ENCODE measurements around the gene KBTBD8. TPM values are rescaled to one million over a fixed set of nuclear protein-coding genes. Genes with fewer than 3 reads are reported as not detected.

The KBTBD8 gene
- total and polyA plus RNA-seq, 4 donors, result 0.10 to 3.1 (median 1.5) TPM

GRCh38 chr3:67001086-67001861 is 3.2 kb downstream of the KBTBD8 start:
- Histone ChIP-seq H3K9me3 (ENCODE audit: control insufficient read depth, low read length) (no peaks in the 10 kb centered on the region), H3K27ac (ENCODE audit: low read depth in 1 of 2, low read length in 2 of 2) (no peak overlapping the region), H3K36me3 (ENCODE audit: control insufficient read depth in 1 of 2, insufficient read depth in 2 of 2, low read length in 1 of 2) (no peaks in the 10 kb centered on the region), H3K4me3 (ENCODE audit: low read length in 2 of 2) (no peak overlapping the region), H3K4me1 (ENCODE audit: control insufficient read depth in 1 of 2, insufficient read depth in 2 of 2, low read length in 2 of 2) (no peaks in the 10 kb centered on the region), H3K27me3 (ENCODE audit: control insufficient read depth in 1 of 2, insufficient read depth in 2 of 2, low read length in 1 of 2) (no peaks in the 10 kb centered on the region)
- 95% methylated on average over 8 of the region's 8 CpGs for WGBS, 2 donors
- ATAC-seq (ENCODE audit: low FRiP score) (no peak), DNase-seq (no peak)
- intact Hi-C loops (cut with DNase I), result no loop called here

GRCh38 chr3:67005974-67006373 is 7.9 kb downstream of the KBTBD8 start:
- H3K27ac ChIP-seq (ENCODE audit: low read depth in 1 of 2, low read length in 2 of 2), result no peak overlapping the region
- 81 to 85% methylated on average over 1 of the region's 1 CpG for WGBS, 2 donors

GRCh38 chr3:67006460-67006859 is 8.4 kb downstream of the KBTBD8 start:
- H3K4me3 ChIP-seq (ENCODE audit: low read length in 2 of 2), result no peak overlapping the region
- H3K27ac ChIP-seq (ENCODE audit: low read depth in 1 of 2, low read length in 2 of 2), result no peak overlapping the region
- no peaks in the 10 kb centered on the region for H3K9me3 ChIP-seq (ENCODE audit: control insufficient read depth, low read length)
- intact Hi-C loops (cut with DNase I), result no loop called here
- WGBS, 2 donors, result 28 to 37% methylated on average over 5 of the region's 5 CpGs
- no peaks in the 10 kb centered on the region for H3K4me1 ChIP-seq (ENCODE audit: control insufficient read depth in 1 of 2, insufficient read depth in 2 of 2, low read length in 2 of 2)
- H3K36me3 ChIP-seq (ENCODE audit: control insufficient read depth in 1 of 2, insufficient read depth in 2 of 2, low read length in 1 of 2), result no peaks in the 10 kb centered on the region
- no peaks in the 10 kb centered on the region for H3K27me3 ChIP-seq (ENCODE audit: control insufficient read depth in 1 of 2, insufficient read depth in 2 of 2, low read length in 1 of 2)
- DNase-seq (no peak), ATAC-seq (ENCODE audit: low FRiP score) (no peak)

More at GRCh38 chr3:67005974-67006373, 7.9 kb downstream of the KBTBD8 start:
- Histone ChIP-seq H3K9me3 (ENCODE audit: control insufficient read depth, low read length) (no peaks in the 10 kb centered on the region), H3K4me1 (ENCODE audit: control insufficient read depth in 1 of 2, insufficient read depth in 2 of 2, low read length in 2 of 2) (no peaks in the 10 kb centered on the region), H3K4me3 (ENCODE audit: low read length in 2 of 2) (no peak overlapping the region), H3K36me3 (ENCODE audit: control insufficient read depth in 1 of 2, insufficient read depth in 2 of 2, low read length in 1 of 2) (no peaks in the 10 kb centered on the region), H3K27me3 (ENCODE audit: control insufficient read depth in 1 of 2, insufficient read depth in 2 of 2, low read length in 1 of 2) (no peaks in the 10 kb centered on the region)
- ATAC-seq (ENCODE audit: low FRiP score), result no peak
- intact Hi-C loops (cut with DNase I), result no loop called here
- no peak for DNase-seq

GRCh38 chr3:67008388-67008787 is 10.3 kb downstream of the KBTBD8 start:
- H3K27me3 ChIP-seq (ENCODE audit: control insufficient read depth in 1 of 2, insufficient read depth in 2 of 2, low read length in 1 of 2), result no peaks in the 10 kb centered on the region
- no peak overlapping the region for H3K27ac ChIP-seq (ENCODE audit: low read depth in 1 of 2, low read length in 2 of 2)
- no peaks in the 10 kb centered on the region for H3K36me3 ChIP-seq (ENCODE audit: control insufficient read depth in 1 of 2, insufficient read depth in 2 of 2, low read length in 1 of 2)
- 93 to 96% methylated on average over 2 of the region's 2 CpGs for WGBS, 2 donors
- no peak overlapping the region for H3K4me3 ChIP-seq (ENCODE audit: low read length in 2 of 2)
- ATAC-seq (ENCODE audit: low FRiP score) (no peak), DNase-seq (no peak)
- no peaks in the 10 kb centered on the region for H3K9me3 ChIP-seq (ENCODE audit: control insufficient read depth, low read length)
- H3K4me1 ChIP-seq (ENCODE audit: control insufficient read depth in 1 of 2, insufficient read depth in 2 of 2, low read length in 2 of 2), result no peaks in the 10 kb centered on the region
- intact Hi-C loops (cut with DNase I), result no loop called here

- H3K4me1 ChIP-seq (ENCODE audit: control insufficient read depth in 1 of 2, insufficient read depth in 2 of 2, low read length in 2 of 2), result no peaks in the 10 kb centered on the region
- H3K9me3 ChIP-seq (ENCODE audit: control insufficient read depth, low read length), result no peaks in the 10 kb centered on the region
- intact Hi-C loops (cut with DNase I), result no loop called here
- H3K36me3 ChIP-seq (ENCODE audit: control insufficient read depth in 1 of 2, insufficient read depth in 2 of 2, low read length in 1 of 2), result no peaks in the 10 kb centered on the region
- ATAC-seq (ENCODE audit: low FRiP score) (no peak), DNase-seq (no peak)
- H3K27me3 ChIP-seq (ENCODE audit: control insufficient read depth in 1 of 2, insufficient read depth in 2 of 2, low read length in 1 of 2), result no peaks in the 10 kb centered on the region
- 81 to 83% methylated on average over 3 of the region's 3 CpGs for WGBS, 2 donors
- H3K4me3 ChIP-seq (ENCODE audit: low read length in 2 of 2), result no peak overlapping the region
- no peak overlapping the region for H3K27ac ChIP-seq (ENCODE audit: low read depth in 1 of 2, low read length in 2 of 2)
Observed at GRCh38 chr3:67009716-67010115, 11.6 kb downstream of the KBTBD8 start.

- WGBS, 2 donors, result 93 to 95% methylated on average over 6 of the region's 6 CpGs
- no peaks in the 10 kb centered on the region for H3K36me3 ChIP-seq (ENCODE audit: control insufficient read depth in 1 of 2, insufficient read depth in 2 of 2, low read length in 1 of 2)
- H3K4me1 ChIP-seq (ENCODE audit: control insufficient read depth in 1 of 2, insufficient read depth in 2 of 2, low read length in 2 of 2), result no peaks in the 10 kb centered on the region
- H3K27ac ChIP-seq (ENCODE audit: low read depth in 1 of 2, low read length in 2 of 2), result no peak overlapping the region
- no peaks in the 10 kb centered on the region for H3K27me3 ChIP-seq (ENCODE audit: control insufficient read depth in 1 of 2, insufficient read depth in 2 of 2, low read length in 1 of 2)
- no peaks in the 10 kb centered on the region for H3K9me3 ChIP-seq (ENCODE audit: control insufficient read depth, low read length)
- no peak for DNase-seq
- H3K4me3 ChIP-seq (ENCODE audit: low read length in 2 of 2), result no peak overlapping the region
- no peak for ATAC-seq (ENCODE audit: low FRiP score)
- intact Hi-C loops (cut with DNase I), result no loop called here
Observed at GRCh38 chr3:67011414-67012131, 13.5 kb downstream of the KBTBD8 start.

- no peak overlapping the region for H3K27ac ChIP-seq (ENCODE audit: low read depth in 1 of 2, low read length in 2 of 2)
- no peak for ATAC-seq (ENCODE audit: low FRiP score)
- intact Hi-C loops (cut with DNase I), result no loop called here
- no peaks in the 10 kb centered on the region for H3K27me3 ChIP-seq (ENCODE audit: control insufficient read depth in 1 of 2, insufficient read depth in 2 of 2, low read length in 1 of 2)
- no peak overlapping the region for H3K4me3 ChIP-seq (ENCODE audit: low read length in 2 of 2)
- no peak for DNase-seq
- 95 to 96% methylated on average over 6 of the region's 6 CpGs for WGBS, 2 donors
- no peaks in the 10 kb centered on the region for H3K9me3 ChIP-seq (ENCODE audit: control insufficient read depth, low read length)
- H3K4me1 ChIP-seq (ENCODE audit: control insufficient read depth in 1 of 2, insufficient read depth in 2 of 2, low read length in 2 of 2), result no peaks in the 10 kb centered on the region
- no peaks in the 10 kb centered on the region for H3K36me3 ChIP-seq (ENCODE audit: control insufficient read depth in 1 of 2, insufficient read depth in 2 of 2, low read length in 1 of 2)
Observed at GRCh38 chr3:67012564-67012963, 14.5 kb downstream of the KBTBD8 start.

GRCh38 chr3:67015702-67016484 is 17.8 kb downstream of the KBTBD8 start:
- no peaks in the 10 kb centered on the region for H3K27me3 ChIP-seq (ENCODE audit: control insufficient read depth in 1 of 2, insufficient read depth in 2 of 2, low read length in 1 of 2)
- no peak overlapping the region for H3K4me3 ChIP-seq (ENCODE audit: low read length in 2 of 2)
- H3K4me1 ChIP-seq (ENCODE audit: control insufficient read depth in 1 of 2, insufficient read depth in 2 of 2, low read length in 2 of 2), result no peaks in the 10 kb centered on the region
- H3K27ac ChIP-seq (ENCODE audit: low read depth in 1 of 2, low read length in 2 of 2), result no peak overlapping the region
- DNase-seq, result no peak
- intact Hi-C loops (cut with DNase I), result no loop called here
- H3K36me3 ChIP-seq (ENCODE audit: control insufficient read depth in 1 of 2, insufficient read depth in 2 of 2, low read length in 1 of 2), result no peaks in the 10 kb centered on the region
- no peaks in the 10 kb centered on the region for H3K9me3 ChIP-seq (ENCODE audit: control insufficient read depth, low read length)
- no peak for ATAC-seq (ENCODE audit: low FRiP score)
- WGBS, 2 donors, result 87 to 89% methylated on average over 8 of the region's 8 CpGs

Measured in aorta (tissue), 5 donors.